NCI-H2196 treated with DMSO at 0.1 percent for 48 hours (cell line): ENCODE measurements around the gene NFKBIB.

Experiments used
- DNase-seq: peaks from one replicate; lab custom pipeline; 2025; ENCODE audit not compliant: unreplicated experiment; lab: John Stamatoyannopoulos, UW

Gene NFKBIB

DNA sequence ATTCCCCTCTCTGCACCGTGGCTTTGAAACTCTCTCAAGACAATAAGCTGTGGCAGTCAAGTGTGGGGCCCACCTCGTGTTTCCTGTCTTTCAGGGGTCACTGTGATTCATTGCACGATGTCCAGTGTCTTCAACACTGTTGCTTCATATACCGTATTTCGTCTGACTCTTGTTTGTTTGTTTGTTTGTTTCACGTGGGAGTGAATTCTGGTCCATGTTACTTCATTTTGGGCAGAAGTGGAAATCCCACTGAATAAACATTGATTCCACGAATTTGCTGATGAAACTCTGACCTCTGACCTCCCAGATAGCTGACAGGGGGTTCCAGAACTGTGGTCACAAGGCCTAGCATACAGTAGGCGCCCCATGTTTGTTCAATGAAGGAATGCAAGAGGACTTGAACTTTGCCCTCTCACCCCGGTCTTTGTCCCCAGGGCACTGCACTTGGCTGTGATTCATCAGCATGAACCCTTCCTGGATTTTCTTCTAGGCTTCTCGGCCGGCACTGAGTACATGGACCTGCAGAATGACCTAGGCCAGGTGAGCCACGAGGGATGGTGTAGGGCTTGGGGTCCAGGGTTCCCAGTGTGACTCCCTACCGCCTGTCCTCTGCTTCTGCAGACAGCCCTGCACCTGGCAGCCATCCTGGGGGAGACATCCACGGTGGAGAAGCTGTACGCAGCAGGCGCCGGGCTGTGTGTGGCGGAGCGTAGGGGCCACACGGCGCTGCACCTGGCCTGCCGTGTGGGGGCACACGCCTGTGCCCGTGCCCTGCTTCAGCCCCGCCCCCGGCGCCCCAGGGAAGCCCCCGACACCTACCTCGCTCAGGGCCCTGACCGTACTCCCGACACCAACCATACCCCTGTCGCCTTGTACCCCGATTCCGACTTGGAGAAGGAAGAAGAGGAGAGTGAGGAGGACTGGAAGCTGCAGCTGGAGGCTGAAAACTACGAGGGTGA is 5.1 kb downstream of the NFKBIB start:
- DNase-seq = no peak

GRCh38 chr19:38905620-38906019 is 5.9 kb downstream of the NFKBIB start:
- DNase-seq = no peak

GRCh38 chr19:38907227-38907626 is 7.5 kb downstream of the NFKBIB start:
- no peak for DNase-seq

DNA sequence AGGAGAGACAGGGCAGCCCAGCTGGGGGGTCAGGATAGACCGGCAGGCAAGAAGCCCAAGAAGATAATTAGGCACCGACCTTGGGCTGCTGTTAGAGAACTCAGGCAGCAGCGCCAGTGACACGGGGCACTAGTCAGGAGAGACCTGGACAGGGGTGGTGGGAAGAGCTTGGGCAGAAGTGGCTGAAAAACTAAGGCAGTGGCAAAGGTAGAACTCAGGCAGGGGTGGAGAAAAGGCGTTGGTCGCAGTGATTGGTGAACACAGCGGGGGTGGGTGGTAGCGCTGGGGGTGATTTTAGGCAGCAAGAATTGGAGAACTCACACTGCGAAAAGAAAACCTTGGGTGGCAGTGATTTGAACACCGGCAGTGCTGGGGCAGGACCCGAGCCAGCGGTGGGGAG is 7.9 kb downstream of the NFKBIB start:
- no peak for DNase-seq

GRCh38 chr19:38908911-38909310 is 9.1 kb downstream of the NFKBIB start:
- no peak for DNase-seq

- DNase-seq = no peak
These were observed 10.7 kb downstream of the NFKBIB start for GRCh38 chr19:38910488-38910887.

DNA sequence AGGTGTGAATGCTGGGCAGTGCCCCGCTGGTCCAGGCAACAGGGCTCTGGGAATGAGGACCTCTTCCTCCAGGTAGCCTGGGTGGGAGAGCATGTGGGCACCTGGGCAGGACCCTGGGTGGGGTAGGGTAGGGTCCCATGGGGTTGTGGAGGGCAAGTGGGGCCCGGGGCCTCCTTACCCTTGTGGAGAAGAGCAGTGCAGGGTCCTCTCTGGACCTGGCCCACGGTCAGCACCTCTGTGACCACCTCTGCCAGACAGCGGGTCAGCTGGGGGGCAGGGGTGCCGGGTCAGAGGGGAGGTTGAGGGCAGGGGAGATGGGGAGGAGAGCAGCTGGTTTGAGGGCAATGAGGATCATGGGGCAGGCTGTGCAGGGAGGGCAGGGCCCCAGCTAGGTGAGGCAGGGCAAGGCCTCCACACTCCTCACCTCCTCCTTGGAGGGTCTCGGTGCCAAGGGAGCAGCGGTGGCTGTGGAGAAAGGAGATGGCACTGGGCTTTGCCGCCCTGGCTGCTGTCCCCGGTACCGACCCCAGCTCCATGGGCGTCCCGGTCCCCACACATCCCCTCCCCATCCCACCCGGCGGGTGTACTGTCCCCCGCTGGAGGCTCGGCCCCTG is 11.7 kb downstream of the NFKBIB start:
- no peak for DNase-seq

- no peak for DNase-seq
These were observed 13.1 kb downstream of the NFKBIB start for GRCh38 chr19:38912600-38913514.

GRCh38 chr19:38913958-38914357 is 14.2 kb downstream of the NFKBIB start:
- DNase-seq = no peak

DNA sequence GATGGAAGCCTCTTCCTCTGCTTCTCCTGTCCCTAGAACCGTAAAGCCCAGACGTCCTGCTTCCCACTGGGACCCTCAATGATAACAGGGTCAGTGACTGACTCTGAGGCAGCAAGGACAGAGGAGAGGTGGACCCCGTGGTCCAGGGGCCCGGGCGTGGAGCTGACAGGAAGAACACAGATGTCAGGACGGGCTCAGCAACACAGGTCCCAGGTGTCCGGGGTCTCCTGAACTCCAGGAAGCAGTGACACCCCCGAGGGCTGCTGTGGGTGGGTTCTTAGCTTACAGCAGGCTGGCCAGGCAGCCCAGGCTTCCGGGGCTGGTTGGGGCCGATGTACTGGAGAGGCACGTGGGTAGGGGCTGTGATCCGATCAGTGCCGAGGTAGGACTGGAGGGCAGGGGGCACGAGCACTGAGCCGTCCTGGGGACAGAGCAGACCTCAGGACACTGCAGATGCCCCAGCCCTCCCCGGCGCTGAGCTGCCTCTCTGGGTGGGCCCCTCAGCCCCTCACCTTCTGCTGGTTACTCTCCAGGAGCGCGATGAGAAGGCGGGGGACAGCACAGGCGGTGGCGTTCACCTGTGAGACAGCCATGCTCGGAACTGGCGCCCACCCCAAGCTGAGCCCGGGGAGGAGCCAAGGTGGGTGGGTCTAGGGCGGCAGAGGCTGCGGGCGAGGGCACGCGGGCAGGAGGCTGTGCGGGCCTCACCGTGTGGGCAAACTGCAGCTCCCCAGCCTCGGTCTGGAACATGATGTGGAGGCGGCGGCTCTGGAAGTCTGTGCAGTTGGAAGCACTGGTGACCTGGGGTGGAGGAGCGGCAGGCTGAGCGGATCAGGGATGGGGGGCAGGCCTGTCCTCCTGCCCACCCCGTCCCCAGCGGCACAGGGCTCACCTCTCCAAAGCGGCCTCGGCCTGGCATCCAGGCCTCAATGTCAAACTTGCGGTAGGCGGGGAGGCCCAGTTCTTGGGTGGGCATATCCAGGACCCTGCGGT is 15.9 kb downstream of the NFKBIB start:
- DNase-seq = no peak

GRCh38 chr19:38917516-38917915 is 17.7 kb downstream of the NFKBIB start:
- DNase-seq = no peak

GRCh38 chr19:38917921-38918491 is 18.2 kb downstream of the NFKBIB start:
- DNase-seq = peak; percentile 7

- DNase-seq = no peak
These were observed 18.8 kb downstream of the NFKBIB start for GRCh38 chr19:38918526-38918925.

GRCh38 chr19:38919837-38920601 is 20.2 kb downstream of the NFKBIB start:
- DNase-seq = no peak

DNA sequence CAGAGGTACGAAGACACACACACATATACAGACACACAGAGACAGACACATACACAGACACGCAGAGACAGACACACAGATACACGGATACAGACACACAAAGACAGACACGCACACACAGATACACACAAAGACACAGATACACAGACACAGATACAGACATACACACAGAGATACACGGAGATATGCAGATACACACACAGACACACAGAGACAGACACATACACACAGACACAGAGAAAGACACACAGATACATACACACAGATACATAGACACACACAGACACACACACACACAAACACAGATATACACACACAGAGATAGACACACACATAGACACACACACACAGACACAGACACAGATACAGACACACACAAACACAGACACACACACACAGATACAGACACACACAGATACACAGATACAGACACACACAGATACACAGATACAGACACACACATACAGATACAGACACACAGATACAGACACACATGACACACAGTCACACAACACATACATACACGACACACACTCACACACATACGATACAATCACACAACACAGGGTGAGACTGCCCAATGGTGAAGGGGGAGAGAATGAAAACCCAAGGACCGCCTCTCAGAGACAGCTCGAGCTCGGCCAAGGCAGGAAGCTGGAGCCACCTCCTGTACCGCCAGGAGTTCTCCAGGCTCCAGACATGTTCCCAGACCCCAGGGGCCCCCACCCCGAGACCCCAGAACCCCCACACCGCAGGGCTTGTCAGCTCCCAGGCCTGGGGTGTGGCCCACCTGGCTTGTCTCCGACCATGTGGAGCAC is 21.0 kb downstream of the NFKBIB start:
- DNase-seq = no peak

- DNase-seq = no peak
These were observed 21.9 kb downstream of the NFKBIB start for GRCh38 chr19:38921420-38922274.

- no peak for DNase-seq
These were observed 22.7 kb downstream of the NFKBIB start for GRCh38 chr19:38922482-38922881.
